GM19463 (cell line): ENCODE results near the gene DEFB125.
"Not testable (repeated sequence)": the region's sequence is repeated elsewhere in the genome, so short reads cannot be mapped to it uniquely, and the experiment has no call there.

Source experiments
- ATAC-seq: cut with Tn5 transposase; IDR thresholded peaks from one replicate; pipeline ENCODE4 v1.9.1; 2021; ENCODE audit warnings: mild to moderate bottlenecking, moderate library complexity; ENCODE audit not compliant: unreplicated experiment

Gene DEFB125

GRCh38 chr20:87401-87800 lies at the start of gene DEFB125:
TSS of gene DEFB125 (plus strand) at chr20:87672. CDS start at chr20:87710, 38 bp downstream.
- ATAC-seq, result no peak

- ATAC-seq, result no peak
Observed at GRCh38 chr20:60035-60918, 27.2 kb upstream of the DEFB125 start.

DNA sequence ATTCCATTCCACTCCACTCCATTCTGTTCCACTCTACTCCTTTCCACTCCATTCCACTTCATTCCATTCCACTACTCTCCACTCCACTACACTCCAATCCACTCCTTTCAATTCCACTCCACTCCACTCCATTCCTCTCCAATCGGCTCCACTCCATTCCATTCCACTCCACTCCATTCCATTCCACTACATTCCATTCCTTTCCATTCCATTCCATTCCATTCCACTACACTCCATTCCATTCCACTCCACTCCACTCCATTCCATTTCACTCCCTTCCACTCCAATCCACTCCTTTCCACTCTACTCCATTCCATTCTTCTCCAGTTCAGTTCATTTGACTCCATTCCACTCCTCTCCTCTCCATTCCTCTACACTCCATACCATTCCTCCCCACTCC lies 26.2 kb upstream of the DEFB125 start:
- no peak for ATAC-seq

DNA sequence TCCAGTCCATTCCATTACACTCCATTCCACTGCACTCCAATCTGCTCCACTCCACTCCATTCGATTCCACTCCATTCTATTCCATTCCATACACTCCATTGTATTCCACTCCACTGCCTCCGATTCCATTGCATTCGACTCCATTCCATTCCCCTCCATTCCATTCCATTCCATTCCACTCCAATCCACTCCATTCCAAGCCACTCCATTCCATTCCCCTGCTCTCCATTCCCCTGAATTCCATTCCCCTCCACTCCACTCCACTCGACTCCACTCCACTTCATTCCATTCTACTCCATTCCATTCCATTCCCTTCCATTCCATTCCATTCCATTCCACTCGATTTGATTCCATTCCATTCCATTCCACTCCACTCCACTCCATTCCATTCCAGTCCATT lies 25.7 kb upstream of the DEFB125 start:
- no peak for ATAC-seq

DNA sequence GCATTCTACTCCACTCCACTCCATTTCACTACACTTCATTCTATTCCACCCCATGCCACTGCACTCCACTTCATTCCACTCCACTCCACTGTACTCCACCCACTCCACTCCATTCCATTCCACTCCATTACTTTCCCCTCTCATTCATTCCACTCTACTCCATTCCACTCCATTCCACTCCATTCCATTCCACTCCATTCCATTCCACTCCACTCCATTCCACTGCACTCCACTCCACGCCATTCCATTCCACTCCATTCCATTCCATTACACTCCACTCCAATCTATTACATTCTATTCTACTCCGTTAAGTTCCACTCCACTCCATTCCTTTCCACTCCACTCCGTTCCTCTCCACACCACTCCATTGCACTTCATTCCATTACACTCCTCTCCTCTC lies 25.0 kb upstream of the DEFB125 start:
- no peak for ATAC-seq

DNA sequence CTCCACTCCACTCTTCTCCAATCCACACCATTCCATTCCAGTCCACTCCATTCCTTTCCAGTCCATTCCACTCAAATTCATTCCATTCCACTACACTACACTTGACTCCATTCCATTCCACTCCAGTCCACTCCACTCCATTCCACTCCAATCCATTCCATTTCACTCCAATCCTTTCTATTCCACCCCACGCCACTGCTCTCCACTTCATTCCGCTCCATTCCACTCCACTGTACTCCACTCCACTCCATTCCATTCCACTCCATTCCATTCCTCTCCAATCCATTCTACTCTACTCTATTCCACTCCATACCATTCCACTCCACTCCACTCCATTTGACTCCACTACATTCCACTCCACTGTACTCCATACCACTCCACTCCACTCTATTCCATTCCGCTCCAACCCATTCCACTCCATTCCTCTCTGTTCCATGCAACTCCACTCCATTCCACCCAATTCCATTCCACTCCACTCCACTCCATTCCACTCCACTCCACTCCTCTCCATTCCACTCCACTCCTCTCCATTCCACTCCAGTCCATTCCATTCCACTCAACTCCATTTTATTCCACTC lies 23.4 kb upstream of the DEFB125 start:
- ATAC-seq, result no peak

GRCh38 chr20:64766-65322 lies 22.6 kb upstream of the DEFB125 start:
- ATAC-seq, result no peak

DNA sequence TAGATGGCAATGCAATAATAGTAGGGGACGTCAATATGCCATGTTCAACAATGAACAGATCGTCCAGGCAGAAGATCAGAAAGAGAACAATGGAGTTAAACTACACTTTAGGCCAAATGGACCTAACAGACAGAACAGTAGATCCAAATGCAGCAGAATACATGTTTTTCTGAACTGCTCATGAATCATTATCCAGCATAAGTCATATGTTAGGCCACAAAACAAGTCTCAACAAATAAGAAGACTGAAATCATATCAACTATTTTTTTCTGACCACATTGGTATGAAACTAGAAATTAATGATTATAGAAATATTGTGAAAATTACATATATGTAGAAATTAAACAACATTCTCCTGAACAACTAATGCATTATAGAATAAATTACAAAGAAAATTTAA lies 10.2 kb upstream of the DEFB125 start:
- no peak for ATAC-seq

DNA sequence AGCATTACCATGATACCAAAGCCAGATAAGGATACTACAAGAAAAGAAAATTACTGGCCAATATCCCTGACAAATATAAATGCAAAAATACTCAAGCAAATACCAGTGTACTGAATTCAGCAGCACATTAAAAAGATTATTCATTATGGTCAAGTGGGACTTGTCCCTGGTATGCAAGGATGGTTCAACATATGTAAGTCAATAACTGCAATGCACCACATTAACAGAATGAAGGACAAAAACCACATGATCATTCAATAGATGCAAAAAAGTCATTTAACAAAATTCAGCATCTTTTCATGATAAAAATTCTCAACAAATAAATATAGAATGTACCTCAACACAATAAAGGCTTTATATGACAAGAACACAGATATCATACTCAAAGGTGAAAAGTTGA lies 9.1 kb upstream of the DEFB125 start:
- ATAC-seq, result no peak

GRCh38 chr20:79565-79964 lies 7.9 kb upstream of the DEFB125 start:
- ATAC-seq, result no peak

GRCh38 chr20:90651-91050 lies 3.2 kb downstream of the DEFB125 start:
- ATAC-seq, result no peak

GRCh38 chr20:93641-94040 lies 6.2 kb downstream of the DEFB125 start:
- ATAC-seq, result no peak

DNA sequence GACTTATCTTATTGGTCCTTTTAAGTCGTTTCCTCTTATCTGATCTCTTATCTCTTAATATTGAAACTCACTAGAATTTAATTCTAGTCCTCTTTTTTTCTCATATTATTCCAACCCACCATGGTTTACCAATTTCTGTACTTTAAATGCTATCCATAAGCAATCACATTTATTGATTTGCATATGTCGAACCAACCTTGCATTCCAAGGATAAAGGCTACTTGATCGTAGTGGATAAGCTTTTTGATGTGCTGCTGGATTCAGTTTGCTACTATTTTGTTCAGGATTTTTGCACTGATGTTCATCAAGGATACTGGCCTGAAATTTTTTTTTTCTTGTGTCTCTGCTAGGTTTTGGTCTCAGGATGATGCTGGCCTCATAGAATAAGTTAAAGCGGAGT lies 7.7 kb downstream of the DEFB125 start:
- ATAC-seq, result no peak

GRCh38 chr20:97691-98090 lies 10.2 kb downstream of the DEFB125 start:
- not testable (repeated sequence) for ATAC-seq

- no peak for ATAC-seq
Observed at GRCh38 chr20:101975-102374, 14.5 kb downstream of the DEFB125 start.

GRCh38 chr20:103456-103855 lies 16.0 kb downstream of the DEFB125 start:
- no peak for ATAC-seq

GRCh38 chr20:112396-112795 lies 24.9 kb downstream of the DEFB125 start:
- no peak for ATAC-seq

DNA sequence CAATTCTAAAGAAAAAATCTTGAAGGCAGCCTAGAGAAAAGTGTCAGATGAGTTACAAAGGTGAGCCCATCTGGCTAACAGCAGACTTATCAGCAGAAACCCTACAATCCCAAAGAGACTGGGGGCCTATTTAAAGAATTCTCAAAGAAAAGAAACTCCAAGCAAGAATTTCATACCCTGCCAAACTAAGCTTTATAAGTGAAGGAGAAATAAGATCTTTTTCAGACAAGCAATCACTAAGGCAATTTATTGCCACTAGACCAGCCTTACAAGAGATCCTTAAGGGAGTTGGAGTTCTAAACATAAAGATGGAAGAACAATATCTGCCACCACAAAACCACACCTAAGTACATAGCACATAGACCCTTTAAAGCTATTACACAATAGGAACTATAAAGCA lies 30.0 kb downstream of the DEFB125 start:
- no peak for ATAC-seq

DNA sequence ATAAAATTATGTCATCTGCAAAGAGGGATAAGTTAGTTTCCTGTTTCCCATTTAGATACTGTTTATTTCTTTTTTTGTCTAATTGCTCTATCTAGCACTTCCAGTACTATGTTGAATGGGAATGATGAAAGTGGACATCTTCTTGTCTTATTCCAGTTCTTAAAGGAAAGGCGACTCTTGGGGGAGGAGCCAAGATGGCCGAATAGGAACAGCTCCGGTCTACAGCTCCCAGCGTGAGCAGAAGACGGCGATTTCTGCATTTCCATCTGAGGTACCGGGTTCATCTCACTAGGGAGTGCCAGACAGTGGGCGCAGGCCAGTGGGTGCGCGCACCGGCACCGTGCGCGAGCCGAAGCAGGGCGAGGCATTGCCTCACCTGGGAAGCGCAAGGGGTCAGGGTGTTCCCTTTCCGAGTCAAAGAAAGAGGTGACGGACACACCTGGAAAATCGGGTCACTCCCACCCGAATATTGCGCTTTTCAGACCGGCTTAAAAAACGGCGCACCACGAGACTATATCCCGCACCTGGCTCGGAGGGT lies 42.4 kb downstream of the DEFB125 start:
- not testable (repeated sequence) for ATAC-seq

GRCh38 chr20:137668-138490 lies 50.4 kb downstream of the DEFB125 start:
- no peak for ATAC-seq

GRCh38 chr20:142290-142689 lies 54.8 kb downstream of the DEFB125 start, which contains the start of gene DEFB126:
TSS of gene DEFB126 (plus strand) at chr20:142590. CDS start at chr20:142629, 39 bp downstream.
- no peak for ATAC-seq
